ENCODE measurements around the gene GHRHR. TPM values are rescaled to one million over a fixed set of nuclear protein-coding genes. Genes with fewer than 3 reads are reported as not detected.

GHRHR gene
- total RNA-seq, 1 donor from 2014 or later, result not detected

- DNase-seq (ENCODE audit: low read depth, low spot score), result no peak
Measured at GRCh38 chr7:31003097-31003496, 39.3 kb downstream of the GHRHR start.

- DNase-seq (ENCODE audit: low read depth, low spot score), result no peak
Measured at GRCh38 chr7:31003721-31004120, 40.0 kb downstream of the GHRHR start.

GRCh38 chr7:31004393-31004792, 40.6 kb downstream of the GHRHR start:
- DNase-seq (ENCODE audit: low read depth, low spot score), result no peak

DNA sequence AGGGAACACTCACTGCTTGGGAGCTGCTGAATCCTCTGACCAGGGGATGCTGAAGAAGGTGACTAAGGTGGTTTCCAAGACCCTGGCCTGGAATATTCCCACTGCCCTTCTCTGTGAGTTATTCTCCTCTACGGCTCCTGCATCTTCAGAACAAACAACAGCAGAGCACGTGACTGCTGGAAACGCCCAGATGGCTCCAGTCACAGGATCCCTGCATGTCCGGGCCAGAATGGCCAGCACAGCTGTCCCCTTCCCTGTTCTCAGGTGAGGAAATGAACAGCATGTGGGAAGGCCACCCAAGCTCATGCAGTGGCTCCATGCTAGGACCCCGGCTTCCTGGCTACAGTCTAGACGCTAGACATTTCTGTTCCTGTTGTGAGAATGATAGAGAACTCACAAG, 43.1 kb downstream of the GHRHR start:
- no peak for DNase-seq (ENCODE audit: low read depth, low spot score)

DNA sequence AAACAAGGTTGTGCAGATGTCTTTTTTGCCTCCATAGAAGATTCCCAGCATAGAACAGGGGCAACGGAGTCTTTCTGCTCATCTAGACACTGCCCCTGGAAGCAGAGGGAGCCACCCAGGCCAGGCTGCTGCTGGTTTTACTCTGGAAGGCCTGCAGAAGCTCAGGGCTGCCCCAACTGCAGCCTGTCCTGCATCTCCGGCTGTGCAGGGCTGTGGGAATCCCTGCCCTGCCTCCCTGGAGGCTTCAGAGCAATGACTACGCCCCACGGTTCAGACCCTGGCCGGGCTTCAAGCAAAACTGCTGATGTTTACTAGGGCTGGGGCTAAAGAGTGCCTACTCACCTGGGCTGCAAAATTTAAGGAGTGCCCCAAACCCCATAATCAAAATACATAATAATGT, 43.9 kb downstream of the GHRHR start:
- no peak for DNase-seq (ENCODE audit: low read depth, low spot score)

DNA sequence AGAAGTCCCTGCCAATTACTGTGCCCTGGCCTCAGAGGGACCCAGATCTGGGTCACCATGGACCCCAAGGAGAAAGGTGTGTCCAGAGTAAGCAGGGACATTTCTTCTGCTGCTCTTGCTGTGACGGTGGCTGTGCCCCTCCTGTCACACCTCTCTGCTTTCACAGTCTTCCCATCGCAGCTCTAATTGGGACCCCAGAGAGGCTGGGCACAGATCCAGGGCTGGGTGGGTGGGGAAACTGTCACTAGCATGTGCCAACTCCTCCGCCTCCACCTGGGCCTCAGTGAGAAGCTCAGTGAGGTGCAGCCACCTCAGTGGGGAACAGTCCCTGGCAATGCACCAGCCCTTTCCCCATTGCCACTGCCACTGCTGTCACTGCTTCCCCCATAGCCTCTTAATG, 51.1 kb downstream of the GHRHR start:
- DNase-seq (ENCODE audit: low read depth, low spot score), result no peak

- no peak for DNase-seq (ENCODE audit: low read depth, low spot score)
Measured at GRCh38 chr7:31017032-31017675, 53.4 kb downstream of the GHRHR start.

DNA sequence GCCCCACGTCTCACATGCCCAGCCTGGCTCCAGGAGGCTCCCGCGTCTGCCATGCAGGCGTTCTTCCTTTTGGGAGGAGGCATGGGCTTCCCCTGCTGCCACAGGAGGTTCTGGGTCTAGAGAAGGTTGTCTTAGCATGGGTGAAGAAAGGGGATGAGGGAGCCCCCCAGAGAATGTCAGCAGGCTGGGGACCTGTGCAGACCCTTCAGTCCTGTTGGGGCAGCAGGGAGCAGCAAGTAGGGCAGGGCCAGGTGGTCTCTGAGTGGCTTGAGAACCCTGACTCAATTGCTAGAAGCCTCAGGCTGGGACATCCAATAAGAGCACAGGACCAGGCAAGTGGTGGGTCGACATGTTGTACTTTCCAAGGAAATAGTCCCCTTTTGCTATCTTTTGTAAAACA, 54.0 kb downstream of the GHRHR start:
- DNase-seq (ENCODE audit: low read depth, low spot score), result no peak

- no peak for DNase-seq (ENCODE audit: low read depth, low spot score)
Measured at GRCh38 chr7:31019509-31019908, 55.8 kb downstream of the GHRHR start.

GRCh38 chr7:31020161-31020560, 56.4 kb downstream of the GHRHR start:
- no peak for DNase-seq (ENCODE audit: low read depth, low spot score)

- DNase-seq (ENCODE audit: low read depth, low spot score), result no peak
Measured at GRCh38 chr7:31020652-31021051, 56.9 kb downstream of the GHRHR start.

GRCh38 chr7:31022117-31022516, 58.4 kb downstream of the GHRHR start:
- no peak for DNase-seq (ENCODE audit: low read depth, low spot score)

- DNase-seq (ENCODE audit: low read depth, low spot score), result no peak
Measured at GRCh38 chr7:31022726-31023125, 59.0 kb downstream of the GHRHR start.

GRCh38 chr7:31023877-31024276, 60.1 kb downstream of the GHRHR start:
- DNase-seq (ENCODE audit: low read depth, low spot score), result no peak

GRCh38 chr7:31027161-31027965, 63.6 kb downstream of the GHRHR start:
- DNase-seq (ENCODE audit: low read depth, low spot score), result no peak

GRCh38 chr7:31028006-31028405, 64.3 kb downstream of the GHRHR start:
- DNase-seq (ENCODE audit: low read depth, low spot score), result no peak

- DNase-seq (ENCODE audit: low read depth, low spot score), result no peak
Measured at GRCh38 chr7:31028417-31028992, 64.8 kb downstream of the GHRHR start.

Other genes starting within 250 kb of the GHRHR start
- gene INMT, start 211.8 kb upstream of the GHRHR start, total RNA-seq, result not detected in 2 replicates
- 2.2 and 3.2 TPM in 2 replicates for gene MINDY4, start 192.5 kb upstream of the GHRHR start, total RNA-seq
- 3.4 and 6.4 TPM in 2 replicates for gene AQP1, start 52.1 kb upstream of the GHRHR start, total RNA-seq
- gene ADCYAP1R1, start 88.4 kb downstream of the GHRHR start, total RNA-seq, result 0.07 and 0.46 TPM in 2 replicates

Data from pulmonary artery endothelial cell (primary cell).